NT2/D1 (cell line): ENCODE results near the gene HOXB7.
A peak's percentile ranks its signal among the peaks of the same experiment; 100 is the strongest.

Source experiments
- DNase-seq: peaks from one replicate; pipeline ENCODE4 v3.0.0-alpha.2; 2011; ENCODE audit warnings: low read depth, low spot score
- H3K27me3 ChIP-seq: 2 replicates; pipeline ENCODE4 v1.6.0; 2011; ENCODE audit warnings: mild to moderate bottlenecking; ENCODE audit not compliant: insufficient read length, insufficient read depth
- H3K36me3 ChIP-seq: 2 replicates; pipeline ENCODE4 v1.6.1; 2011; ENCODE audit warnings: mild to moderate bottlenecking, low read length, mixed read lengths; ENCODE audit not compliant: insufficient read depth, insufficient read length
- H3K4me1 ChIP-seq: 2 replicates; pipeline ENCODE4 v1.5.1; 2011; ENCODE audit not compliant: insufficient read depth, insufficient read length
- H3K4me3 ChIP-seq: 2 replicates; pipeline ENCODE4 v1.5.1; 2011; ENCODE audit warnings: low read depth; ENCODE audit not compliant: insufficient read length
- H3K9ac ChIP-seq: 2 replicates; pipeline ENCODE4 v1.6.0; 2011; ENCODE audit warnings: low read depth; ENCODE audit not compliant: insufficient read length
- H3K9me3 ChIP-seq: 2 replicates; pipeline ENCODE4 v1.5.1; 2011; ENCODE audit warnings: mild to moderate bottlenecking, low read length; ENCODE audit not compliant: insufficient read depth
- SUZ12 ChIP-seq: IDR thresholded peaks from 2 replicates; pipeline ENCODE4 v1.6.1; 2011; ENCODE audit not compliant: insufficient read length, insufficient read depth; ENCODE audit errors: extremely low read depth
- YY1 ChIP-seq: IDR thresholded peaks from 2 replicates; pipeline ENCODE4 v1.6.1; 2011; ENCODE audit not compliant: insufficient read length, insufficient read depth
- ZNF274 ChIP-seq: IDR thresholded peaks from 2 replicates; pipeline ENCODE4 v1.6.1; 2011; ENCODE audit warnings: mild to moderate bottlenecking, low read depth, low read length

Gene HOXB7

DNA sequence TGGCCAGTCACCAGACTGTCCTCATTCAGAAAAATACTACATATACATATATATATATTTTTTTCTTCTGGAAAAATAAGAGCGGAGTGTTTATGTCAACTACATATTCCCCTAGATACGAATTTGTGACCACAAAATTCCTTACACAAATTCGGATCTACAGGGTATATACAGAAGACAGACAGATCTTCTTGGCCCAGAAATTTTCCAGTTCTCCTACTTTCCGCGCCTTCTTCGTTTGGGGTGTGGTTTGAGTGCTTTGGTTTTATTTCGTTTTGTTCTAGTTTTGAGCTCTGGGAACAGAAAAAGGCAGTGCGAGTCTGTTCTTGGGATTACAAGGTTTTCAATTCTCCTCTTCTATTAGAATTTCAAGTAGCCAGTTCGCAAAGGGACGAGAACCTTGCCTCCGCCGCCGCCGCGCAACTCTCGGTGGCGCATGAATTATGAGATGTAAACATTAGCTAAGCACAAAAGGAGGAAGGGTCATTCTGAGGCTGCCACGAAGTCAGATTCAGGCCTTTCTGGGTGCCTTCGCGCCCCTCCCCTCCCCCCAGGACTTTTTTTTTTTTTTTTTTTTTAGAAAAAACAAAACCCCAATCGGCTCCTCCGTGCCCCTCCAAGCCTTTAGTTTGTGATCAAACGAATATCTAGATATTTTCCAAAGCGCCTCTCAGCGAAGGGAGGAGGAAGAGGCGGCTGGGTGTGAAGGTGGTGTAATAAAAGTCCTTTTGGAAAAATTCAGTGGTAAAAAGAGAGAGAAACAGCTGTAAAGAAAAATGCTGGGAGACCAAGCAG, 30.9 kb downstream of the HOXB7 start:
- Histone ChIP-seq H3K4me3 (no peak overlapping the region), H3K36me3 (no peaks in the 10 kb centered on the region), H3K9me3 (no peaks in the 10 kb centered on the region), H3K4me1 (peaks cover 5% of the 10 kb centered on the region), H3K27me3 (peaks cover 98% of the 10 kb centered on the region), H3K9ac (no peak overlapping the region)
- no peak for DNase-seq
- TF ChIP-seq ZNF274 (no peak), SUZ12 (no peak), YY1 (no peak)

DNA sequence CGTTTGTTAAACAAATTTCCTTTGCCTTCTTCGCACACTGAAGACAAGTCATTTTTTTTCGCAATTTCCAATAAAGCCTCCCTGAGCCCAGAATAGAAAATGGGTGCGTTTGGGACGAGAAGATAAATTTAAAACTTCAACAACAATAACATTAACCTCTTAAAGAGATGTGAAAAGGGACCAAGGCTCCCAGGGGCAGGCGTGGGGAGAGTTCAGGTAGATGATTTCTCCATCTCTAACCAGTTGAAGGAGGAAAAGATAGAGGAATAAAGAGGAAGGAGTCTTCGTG, 31.4 kb downstream of the HOXB7 start:
- H3K27me3 ChIP-seq: peaks cover 98% of the 10 kb centered on the region
- TF ChIP-seq SUZ12: no peak
- no peak overlapping the region for H3K9ac ChIP-seq
- peaks cover 5% of the 10 kb centered on the region for H3K4me1 ChIP-seq
- no peaks in the 10 kb centered on the region for H3K9me3 ChIP-seq
- no peaks in the 10 kb centered on the region for H3K36me3 ChIP-seq
- H3K4me3 ChIP-seq: no peak overlapping the region
- DNase-seq: no peak

DNA sequence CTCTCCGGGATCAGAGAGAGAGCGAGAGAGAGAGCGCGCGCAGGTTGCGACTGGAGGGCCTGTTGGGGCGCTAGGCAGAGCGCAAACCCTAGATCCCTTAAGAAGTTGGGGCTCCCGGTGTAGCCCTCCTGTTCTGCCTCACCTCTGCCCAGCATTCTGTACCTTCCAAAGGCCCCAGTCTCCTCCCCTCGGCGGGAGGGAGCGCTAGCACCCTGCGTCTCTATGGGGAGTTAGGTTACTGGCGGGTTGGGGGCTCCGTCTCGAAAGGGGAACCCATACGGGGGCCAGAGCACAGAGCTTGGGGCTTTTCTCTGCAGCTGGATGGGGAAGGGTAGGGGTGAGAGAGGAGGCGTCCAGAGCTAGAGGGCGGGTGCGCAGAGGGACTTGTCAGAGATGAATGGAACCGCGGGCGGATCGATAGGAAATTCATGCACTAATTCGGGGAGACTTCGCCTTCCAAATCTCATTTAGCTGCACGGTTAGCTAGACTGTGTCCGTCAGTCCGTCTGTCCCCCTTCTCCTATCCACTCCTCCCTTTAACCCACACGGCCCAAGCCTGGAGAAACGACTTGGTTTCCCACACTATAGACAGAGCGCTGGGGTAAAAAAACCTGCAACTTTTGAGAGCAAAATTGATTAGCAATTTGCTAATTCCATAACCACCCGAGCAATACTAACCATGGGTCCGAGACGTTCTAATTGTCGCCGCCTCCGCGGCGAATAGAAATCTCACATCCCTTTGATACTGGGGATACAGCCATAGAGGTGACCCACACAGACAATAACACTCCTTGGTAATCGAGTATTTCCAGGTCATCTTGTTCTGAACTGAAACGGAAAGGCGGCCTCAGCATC, 32.0 kb downstream of the HOXB7 start:
- Histone ChIP-seq H3K9me3 (no peaks in the 10 kb centered on the region), H3K36me3 (no peaks in the 10 kb centered on the region), H3K9ac (peak overlapping the region; percentile 57), H3K27me3 (peaks cover 98% of the 10 kb centered on the region), H3K4me3 (no peak overlapping the region), H3K4me1 (peaks cover 5% of the 10 kb centered on the region)
- no peak for DNase-seq
- TF ChIP-seq YY1 (no peak), SUZ12 (peak; percentile 91)

DNA sequence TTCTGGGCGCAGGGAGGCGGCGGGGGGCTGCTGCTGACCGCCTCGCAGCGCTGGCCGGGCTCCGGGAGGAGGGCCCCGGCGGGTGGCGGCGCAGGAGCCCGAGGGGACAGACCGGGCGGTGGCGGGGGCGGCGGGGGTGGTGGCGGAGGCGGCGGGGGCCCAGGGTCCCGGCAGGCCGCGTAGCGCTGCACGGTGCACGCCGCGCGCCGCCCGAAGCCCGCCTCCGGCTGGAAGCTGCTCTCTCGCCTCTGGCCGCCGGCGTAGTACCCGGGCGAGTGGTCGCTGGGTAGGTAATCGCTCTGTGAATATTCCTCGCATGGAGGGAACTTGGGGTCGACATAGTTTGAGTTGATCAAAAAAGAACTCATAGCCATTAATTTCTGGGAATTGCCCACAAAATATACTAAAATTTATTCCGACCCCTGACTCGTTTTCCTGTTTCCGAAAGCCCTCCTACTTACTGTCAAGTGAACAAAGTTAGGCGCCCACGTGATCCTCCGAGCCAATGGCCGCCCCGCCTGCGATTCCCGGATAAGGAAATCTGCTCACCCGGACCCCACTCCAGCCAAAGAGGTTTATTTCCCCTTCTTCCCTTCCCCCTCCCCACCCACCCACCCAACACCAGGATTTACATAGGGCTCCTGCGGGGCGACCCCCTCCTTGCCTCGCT, 32.7 kb downstream of the HOXB7 start, which contains the start of gene HOXB4:
HOXB4 (minus strand) TSS at position 405 of the 670 bp plus-strand sequence; CDS start at position 374, 31 bp downstream.
- Histone ChIP-seq H3K27me3 (peaks cover 98% of the 10 kb centered on the region), H3K4me1 (peaks cover 5% of the 10 kb centered on the region), H3K9me3 (no peaks in the 10 kb centered on the region), H3K36me3 (no peaks in the 10 kb centered on the region), H3K4me3 (peak within 1 kb of the TSS; percentile 12), H3K9ac (peak within 1 kb of the TSS; percentile 57)
- TF ChIP-seq ZNF274 (no peak), SUZ12 (peak; percentile 54), YY1 (no peak)
- no peak for DNase-seq

DNA sequence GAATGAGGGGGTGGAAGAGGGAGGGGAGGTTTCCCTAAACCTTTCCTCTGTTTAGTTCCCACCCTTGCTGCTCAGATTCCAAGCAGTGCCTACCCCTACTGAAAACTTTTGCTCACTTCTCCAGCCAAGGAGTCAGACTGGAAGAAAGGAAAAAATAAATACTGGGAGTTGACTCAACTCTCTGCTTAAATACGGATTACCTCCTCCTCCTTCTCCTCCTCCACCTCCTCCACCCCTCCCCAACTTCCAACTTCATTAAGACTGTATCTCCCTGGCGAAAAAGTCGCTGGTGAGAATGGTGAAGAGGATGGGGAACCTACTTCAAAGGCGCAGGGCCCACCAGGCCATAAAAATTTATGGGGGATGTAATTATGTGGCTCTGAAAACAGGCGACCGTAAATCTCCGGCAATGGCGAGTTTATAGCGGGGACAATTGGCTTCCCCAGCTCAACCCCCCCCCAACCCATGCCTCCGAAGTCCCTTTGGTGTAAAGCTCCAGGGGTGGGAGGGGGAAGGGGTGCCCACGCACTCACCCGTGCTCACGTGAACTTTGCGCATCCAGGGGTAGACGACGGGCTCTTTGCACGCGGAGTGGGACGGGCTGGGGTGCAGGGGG, 33.4 kb downstream of the HOXB7 start:
- Histone ChIP-seq H3K9ac (no peak overlapping the region), H3K4me1 (peaks cover 5% of the 10 kb centered on the region), H3K9me3 (no peaks in the 10 kb centered on the region), H3K27me3 (peaks cover 98% of the 10 kb centered on the region), H3K36me3 (no peaks in the 10 kb centered on the region), H3K4me3 (no peak overlapping the region)
- TF ChIP-seq SUZ12: peak; percentile 20
- no peak for TF ChIP-seq ZNF274
- no peak for TF ChIP-seq YY1
- DNase-seq: no peak

DNA sequence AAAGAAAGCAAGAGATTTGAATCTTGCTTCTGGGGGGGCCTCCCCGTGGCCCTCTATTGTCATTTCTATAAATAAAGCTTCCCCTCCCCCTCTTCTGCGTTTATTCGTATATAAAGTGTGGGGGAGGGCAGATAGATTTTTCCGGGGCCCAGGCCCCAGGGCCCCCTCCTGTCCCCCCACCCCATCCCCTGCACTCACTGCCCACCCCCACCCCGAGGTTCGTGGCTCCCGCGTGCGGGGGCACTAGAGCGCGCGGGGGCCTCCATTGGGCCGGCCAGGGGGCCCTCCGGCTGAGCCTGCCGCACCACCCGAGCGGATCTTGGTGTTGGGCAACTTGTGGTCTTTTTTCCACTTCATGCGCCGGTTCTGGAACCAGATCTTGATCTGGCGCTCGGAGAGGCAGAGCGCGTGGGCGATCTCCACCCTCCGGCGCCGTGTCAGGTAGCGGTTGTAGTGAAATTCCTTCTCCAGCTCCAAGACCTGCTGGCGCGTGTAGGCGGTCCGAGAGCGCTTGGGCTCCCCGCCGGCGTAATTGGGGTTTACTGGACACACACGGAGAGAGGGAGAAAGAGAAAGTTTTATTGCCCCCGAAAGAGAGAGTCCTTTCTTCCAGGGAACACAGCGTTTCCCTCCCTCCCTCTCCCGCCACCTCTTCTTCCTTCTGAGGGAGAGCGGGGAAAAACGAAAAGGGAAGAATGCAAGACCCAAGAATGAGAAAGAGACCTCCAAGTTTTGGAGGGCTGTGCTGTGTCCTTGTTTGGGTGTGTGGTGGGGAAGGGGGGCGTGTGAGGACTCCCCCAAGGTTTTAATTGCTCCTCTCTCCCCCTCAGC, 34.1 kb downstream of the HOXB7 start:
- no peak for TF ChIP-seq ZNF274
- TF ChIP-seq YY1: no peak
- no peak for TF ChIP-seq SUZ12

More for the DNA sequence above, 34.1 kb downstream of the HOXB7 start:
- no peaks in the 10 kb centered on the region for H3K36me3 ChIP-seq
- no peak overlapping the region for H3K4me3 ChIP-seq
- no peak overlapping the region for H3K9ac ChIP-seq
- no peak for DNase-seq
- peaks cover 98% of the 10 kb centered on the region for H3K27me3 ChIP-seq
- H3K4me1 ChIP-seq: peaks cover 3% of the 10 kb centered on the region
- H3K9me3 ChIP-seq: no peaks in the 10 kb centered on the region
